Astrocyte (in vitro differentiated cells and primary cell): ENCODE results near the gene HNRNPL.

Source experiments
- CTCF ChIP-seq: IDR thresholded peaks from 2 replicates; pipeline ENCODE4 v1.5.1; 2011; ENCODE audit warnings: low read depth, mild to moderate bottlenecking, inconsistent platforms, low read length, moderate library complexity; ENCODE audit not compliant: insufficient read depth
- EZH2 ChIP-seq: IDR thresholded peaks from 2 replicates; pipeline ENCODE4 v1.6.1; 2012; ENCODE audit warnings: mild to moderate bottlenecking, low read length, inconsistent platforms; ENCODE audit not compliant: insufficient read depth

GRCh38 chr19:38813323-38813722 lies 36.5 kb downstream of the HNRNPL start:
- TF ChIP-seq CTCF (no peak), EZH2 (no peak)
